SK-N-SH (cell line): ENCODE measurements around the gene BID. TPM values are rescaled to one million over a fixed set of nuclear protein-coding genes. Genes with fewer than 3 reads are reported as not detected.

ENCODE experiments used
- CTCF ChIA-PET: fragments of 300-600, 350-600 bp; formaldehyde crosslinking; extraction: SDS; loops from one replicate; lab custom pipeline; 2021; lab: Yijun Ruan, JAX
- POLR2A ChIA-PET: fragments of 350-600 bp; sonication (Branson Sonifier 250); formaldehyde crosslinking; extraction: SDS; loops from one replicate; lab custom pipeline; 2020; ENCODE audit warnings: antibody characterized with exemption, inconsistent platforms; lab: Yijun Ruan, JAX
- DNase-seq: peaks from one replicate; pipeline ENCODE4 v3.0.0; 2012
- H2AFZ ChIP-seq: fragments of 200-600 bp; sonication (generic); 2 replicates; pipeline ENCODE4 v1.8.1; 2016; ENCODE audit warnings: antibody characterized with exemption, mild to moderate bottlenecking, low read depth
- H3F3A ChIP-seq: fragments of 200-600 bp; sonication (generic); replicated peaks from 2 replicates; pipeline ENCODE3; 2016; ENCODE audit warnings: antibody characterized with exemption, mild to moderate bottlenecking; ENCODE audit not compliant: insufficient read depth
- H3K27ac ChIP-seq, 2 experiments: fragments of 200-500 bp in 1 of 2; fragments of 200-600 bp in 1 of 2; sonication (Bioruptor generic) in 1 of 2; sonication (generic), shearing (Covaris generic) in 1 of 2; 2 replicates each; pipeline versions ENCODE4 v1.5.1 to v1.6.1; 2014 to 2016; ENCODE audit warnings: low read depth in 2 of 2, inconsistent platforms in 1 of 2, low read length in 1 of 2, mild to moderate bottlenecking in 1 of 2, mixed read lengths in 1 of 2
- H3K27me3 ChIP-seq: fragments of 200-600 bp; sonication (generic), shearing (Covaris generic); 2 replicates; pipeline ENCODE4 v1.6.1; 2016; ENCODE audit warnings: mixed run types; ENCODE audit not compliant: insufficient read depth
- H3K36me3 ChIP-seq, 2 experiments: fragments of 200-500 bp in 1 of 2; fragments of 200-600 bp in 1 of 2; sonication (Bioruptor generic) in 1 of 2; sonication (generic) in 1 of 2; replicated peaks in 1 of 2; 2 replicates each; pipeline versions ENCODE3 to v1.5.1; 2014 to 2016; ENCODE audit warnings: low read length in 1 of 2, mild to moderate bottlenecking in 1 of 2; ENCODE audit not compliant: insufficient read depth in 2 of 2, control insufficient read depth in 1 of 2
- H3K4me1 ChIP-seq, 2 experiments: fragments of 200-500 bp in 1 of 2; fragments of 200-600 bp in 1 of 2; sonication (Bioruptor generic) in 1 of 2; sonication (generic), shearing (Covaris generic) in 1 of 2; 2 replicates each; pipeline versions ENCODE4 v1.5.1 to v1.6.1; 2014 to 2016; ENCODE audit warnings: low read depth in 1 of 2, low read length in 1 of 2, mixed run types in 1 of 2; ENCODE audit not compliant: insufficient read depth in 2 of 2, control insufficient read depth in 1 of 2
- H3K4me2 ChIP-seq: fragments of 200-600 bp; sonication (generic), shearing (Covaris generic); 2 replicates; pipeline ENCODE4 v1.6.1; 2017; ENCODE audit warnings: mixed run types
- H3K4me3 ChIP-seq, 2 experiments: fragments of 200-500 bp in 1 of 2; fragments of 200-600 bp in 1 of 2; sonication (Bioruptor generic) in 1 of 2; sonication (generic), shearing (Covaris generic) in 1 of 2; 2 replicates each; pipeline versions ENCODE4 v1.5.1 to v1.8.1; 2014 to 2016; ENCODE audit warnings: low read depth in 2 of 2, inconsistent platforms in 1 of 2, low read length in 1 of 2, mild to moderate bottlenecking in 1 of 2, mixed read lengths in 1 of 2, moderate library complexity in 1 of 2
- H3K79me2 ChIP-seq: fragments of 200-600 bp; sonication (generic); 2 replicates; pipeline ENCODE4 v1.8.1; 2017; ENCODE audit warnings: mild to moderate bottlenecking; ENCODE audit not compliant: insufficient read depth
- H3K9ac ChIP-seq: fragments of 200-600 bp; sonication (generic); 2 replicates; pipeline ENCODE4 v1.6.1; 2017; ENCODE audit warnings: mixed run types
- H3K9me2 ChIP-seq: fragments of 200-600 bp; sonication (generic); 2 replicates; pipeline ENCODE4 v1.6.1; 2017; ENCODE audit warnings: mixed run types
- H3K9me3 ChIP-seq: fragments of 200-600 bp; sonication (generic); 2 replicates; pipeline ENCODE4 v1.6.1; 2017; ENCODE audit warnings: mixed run types, mild to moderate bottlenecking, moderate library complexity
- H4K20me1 ChIP-seq: fragments of 200-600 bp; sonication (generic); 2 replicates; pipeline ENCODE4 v1.6.1; 2017; ENCODE audit warnings: mild to moderate bottlenecking, mixed run types; ENCODE audit not compliant: insufficient read depth
- CTCF ChIP-seq: fragments of 200-600 bp; sonication (generic); IDR thresholded peaks from 2 replicates; pipeline ENCODE4 v1.6.1; 2017; ENCODE audit warnings: antibody characterized with exemption, mild to moderate bottlenecking, moderate library complexity
- EP300 ChIP-seq, 2 experiments: IDR thresholded peaks; 2 replicates each; pipeline versions ENCODE4 v1.4.0 to v1.6.1; 2012; ENCODE audit warnings: borderline replicate concordance in 1 of 2, low read depth in 1 of 2, low read length in 1 of 2
- EZH2phosphoT487 ChIP-seq: fragments of 200-600 bp; sonication (generic); IDR thresholded peaks from 2 replicates; pipeline ENCODE4 v1.6.1; 2017; ENCODE audit warnings: low read depth, mixed run types, mild to moderate bottlenecking, antibody characterized with exemption, moderate library complexity, borderline replicate concordance
- FOXJ3 ChIP-seq: sonication (generic); formaldehyde crosslinking; IDR thresholded peaks from 2 replicates; pipeline ENCODE4 v1.5.1; 2020; ENCODE audit warnings: mild to moderate bottlenecking, missing genetic modification reagents
- FOXM1 ChIP-seq: IDR thresholded peaks from 2 replicates; pipeline ENCODE4 v1.4.0; 2012; ENCODE audit warnings: low read depth, mild to moderate bottlenecking
- GATA2 ChIP-seq: sonication (generic); formaldehyde crosslinking; IDR thresholded peaks from 2 replicates; pipeline ENCODE4 v1.5.0; 2020; ENCODE audit warnings: mild to moderate bottlenecking, missing genetic modification reagents
- JUND ChIP-seq: IDR thresholded peaks from 2 replicates; pipeline ENCODE4 v1.4.0; 2012
- MXI1 ChIP-seq: IDR thresholded peaks from 2 replicates; pipeline ENCODE4 v1.6.1; 2012; ENCODE audit warnings: mild to moderate bottlenecking, low read depth, low read length, improper control_type of control experiment
- PBX3 ChIP-seq: IDR thresholded peaks from 2 replicates; pipeline ENCODE4; 2012
- POLR2AphosphoS5 ChIP-seq: IDR thresholded peaks from 2 replicates; pipeline ENCODE4 v1.6.1; 2012; ENCODE audit warnings: low read depth, low read length
- RAD21 ChIP-seq: IDR thresholded peaks from 2 replicates; pipeline ENCODE4 v1.6.1; 2012; ENCODE audit warnings: mild to moderate bottlenecking, low read length
- RCOR1 ChIP-seq: fragments of 150-350 bp; IDR thresholded peaks from 2 replicates; pipeline ENCODE4 v1.6.1; 2017; ENCODE audit warnings: antibody characterized with exemption, low read length
- REST ChIP-seq: IDR thresholded peaks from 2 replicates; pipeline ENCODE4 v1.6.1; 2012; ENCODE audit warnings: mild to moderate bottlenecking, low read depth, low read length, moderate library complexity
- RFX5 ChIP-seq: IDR thresholded peaks from 2 replicates; pipeline ENCODE4 v1.6.1; 2012; ENCODE audit warnings: mild to moderate bottlenecking, improper control_type of control experiment, low read length
- SIN3A ChIP-seq: IDR thresholded peaks from 2 replicates; pipeline ENCODE4 v1.6.1; 2012; ENCODE audit warnings: low read depth, mild to moderate bottlenecking, low read length, moderate library complexity, borderline replicate concordance
- SMC3 ChIP-seq: IDR thresholded peaks from 2 replicates; pipeline ENCODE4 v1.6.1; 2012; ENCODE audit warnings: low read depth, low read length, improper control_type of control experiment
- TAF1 ChIP-seq: IDR thresholded peaks from 2 replicates; pipeline ENCODE4 v1.6.1; 2012; ENCODE audit warnings: low read depth, mild to moderate bottlenecking, low read length, moderate library complexity, borderline replicate concordance
- TCF12 ChIP-seq: IDR thresholded peaks from 2 replicates; pipeline ENCODE4 v1.4.0; 2012
- TEAD4 ChIP-seq: IDR thresholded peaks from 2 replicates; pipeline ENCODE4 v1.4.0; 2012; ENCODE audit warnings: mild to moderate bottlenecking, borderline replicate concordance; ENCODE audit not compliant: insufficient read depth
- YY1 ChIP-seq: IDR thresholded peaks from 2 replicates; pipeline ENCODE4 v1.4.0; 2012; ENCODE audit warnings: low read depth, mild to moderate bottlenecking
- WGBS: methylation state at CpG from one replicate; pipeline ENCODE4 v1.1.6; 2017; ENCODE audit warnings: low lambda C conversion rate; 5-methylcytosine and 5-hydroxymethylcytosine counted together
- polyA plus RNA-seq, 3 experiments: library from polyadenylated mRNA; depleted of rRNA; stranded (reverse); fragments of >200 nt; gene quantifications; 2 replicates each; pipeline ENCODE4 v1.2.3, GENCODE V29; 2012

BID gene
- polyA plus RNA-seq, 1 of the 3 experiments (the other 2 are of a cell fraction) = 139 TPM

GRCh38 chr22:17728786-17729185 lies 45.5 kb downstream of the BID start:
- Histone ChIP-seq H3K4me1 (peaks cover 22 to 26% of the 10 kb centered on the region in 2 experiments; a peak in 3 of 4 replicates), H3K36me3 (peaks cover 13 to 58% of the 10 kb centered on the region in 2 experiments), H3K79me2 (peaks cover 30% of the 10 kb centered on the region; the same call in 1 of the 2 replicates), H3K4me2 (no peak overlapping the region), H3K9ac (no peak overlapping the region), H2AFZ (no peak overlapping the region), H4K20me1 (0 out of 2 replicates have a peak, but pooled peaks cover 3% of the 10 kb centered on the region), H3K27me3 (no peaks in the 10 kb centered on the region), H3F3A (peaks cover 17% of the 10 kb centered on the region), H3K27ac (no peak overlapping the region), H3K9me3 (no peaks in the 10 kb centered on the region), H3K4me3 (no peak overlapping the region), H3K9me2 (no peaks in the 10 kb centered on the region)
- POLR2A ChIA-PET = no interaction called here
- DNase-seq = no peak
- WGBS = 86% methylated on average over 7 of the region's 8 CpGs
- TF ChIP-seq FOXM1 (no peak), GATA2 (no peak), POLR2AphosphoS5 (no peak), MXI1 (no peak), RAD21 (no peak), JUND (no peak), EZH2phosphoT487 (no peak), TCF12 (no peak), PBX3 (no peak), YY1 (no peak), REST (no peak), SMC3 (no peak), FOXJ3 (CRISPR knock-in tag) (no peak), TAF1 (no peak), EP300 (IDR thresholded peaks at IDR 0.05; ENCODE audit: borderline replicate concordance in 1 of 2, low read depth in 1 of 2, low read length in 1 of 2) (no peak), TEAD4 (no peak), CTCF (no peak), SIN3A (no peak), RCOR1 (no peak), RFX5 (no peak)
- CTCF ChIA-PET = interaction anchor here (5.5 kb wide), 1 partner anchor 14 kb away, joined by 31 read pairs; no protein-coding TSS in a partner anchor
